Caco-2 (cell line): ENCODE measurements around the gene DMRT1. TPM values are rescaled to one million over a fixed set of nuclear protein-coding genes. Genes with fewer than 3 reads are reported as not detected.

Source experiments
- BruUV-seq: library from RNA; stranded (reverse); fragments of 400-500 nt; replicated peaks from 2 replicates; lab custom pipeline; 2021; lab: Mats Ljungman, UMichigan
- CTCF ChIA-PET: fragments of 300-600 bp; sonication (Branson Sonifier 250); formaldehyde crosslinking; loops from one replicate; lab custom pipeline; 2022; ENCODE audit warnings: antibody characterized with exemption; lab: Charles Lee
- POLR2A ChIA-PET: fragments of 300-600 bp; sonication (Branson Sonifier 250); formaldehyde crosslinking; loops from one replicate; lab custom pipeline; 2022; ENCODE audit warnings: antibody characterized with exemption; lab: Charles Lee
- DNase-seq, 2 experiments: peaks; one replicate each; pipeline versions ENCODE4 v3.0.0 to v3.0.0-alpha.2; 2020 to 2022
- H3K27me3 ChIP-seq: replicated peaks from 2 replicates; pipeline ENCODE4 v1.6.0; 2011; ENCODE audit warnings: low read length; ENCODE audit not compliant: control insufficient read depth, insufficient read depth
- H3K36me3 ChIP-seq: 2 replicates; pipeline ENCODE4 v1.5.1; 2011; ENCODE audit warnings: low read length; ENCODE audit not compliant: control insufficient read depth, insufficient read depth
- H3K4me1 ChIP-seq: fragments of 250-450 bp; sonication (Bioruptor Pico); 2 replicates; pipeline ENCODE4 v1.5.1; 2020; ENCODE audit warnings: mild to moderate bottlenecking
- H3K4me3 ChIP-seq: 2 replicates; pipeline ENCODE4 v1.5.1; 2011; ENCODE audit warnings: low read depth, mild to moderate bottlenecking, control low read depth, low read length
- H3K9me3 ChIP-seq: fragments of 250-450 bp; sonication (Bioruptor Pico); 2 replicates; pipeline ENCODE4 v1.5.1; 2020; ENCODE audit warnings: mild to moderate bottlenecking, moderate library complexity
- H3K27ac Mint-ChIP-seq: one replicate; pipeline ENCODE4 v1.8.0; 2022; ENCODE audit warnings: mixed read lengths; ENCODE audit not compliant: unreplicated experiment
- H3K27me3 Mint-ChIP-seq: one replicate; pipeline ENCODE4 v1.8.0; 2022; ENCODE audit warnings: mixed read lengths; ENCODE audit not compliant: insufficient read depth, unreplicated experiment
- H3K36me3 Mint-ChIP-seq: one replicate; pipeline ENCODE4 v1.8.0; 2022; ENCODE audit warnings: mild to moderate bottlenecking, mixed read lengths; ENCODE audit not compliant: insufficient read depth, unreplicated experiment
- H3K4me1 Mint-ChIP-seq: one replicate; pipeline ENCODE4 v1.8.0; 2022; ENCODE audit warnings: low read depth, mixed read lengths; ENCODE audit not compliant: unreplicated experiment
- H3K4me3 Mint-ChIP-seq: one replicate; pipeline ENCODE4 v1.8.0; 2022; ENCODE audit warnings: mild to moderate bottlenecking, moderate library complexity, mixed read lengths; ENCODE audit not compliant: unreplicated experiment
- H3K9me3 Mint-ChIP-seq: one replicate; pipeline ENCODE4 v1.8.0; 2022; ENCODE audit warnings: mixed read lengths; ENCODE audit not compliant: unreplicated experiment
- CTCF ChIP-seq, 2 experiments: fragments of 200-600 bp in 1 of 2; IDR thresholded peaks; 1 replicate in 1 of 2; 2 replicates in 1 of 2; pipeline versions ENCODE4 v1.5.1 to v1.8.0; 2011 to 2022; ENCODE audit warnings: antibody characterized with exemption in 1 of 2, control low read depth in 1 of 2, inconsistent platforms in 1 of 2, low read depth in 1 of 2, low read length in 1 of 2, mild to moderate bottlenecking in 1 of 2, moderate library complexity in 1 of 2; ENCODE audit not compliant: insufficient read depth in 1 of 2, severe bottlenecking in 1 of 2, unreplicated experiment in 1 of 2
- intact Hi-C: fragments of 100-400 bp; cut with micrococcal nuclease; formaldehyde crosslinking; loops from one replicate; pipeline ENCODE4 v1.10.0; 2022; ENCODE audit not compliant: unreplicated experiment
- total RNA-seq: library from RNA; stranded (reverse); gene quantifications from 2 replicates; pipeline ENCODE4 v1.2.3, GENCODE V29; 2022

Gene DMRT1
- total RNA-seq, 1 experiment from 2014 or later = not detected

GRCh38 chr9:886886-887285 is 45.4 kb downstream of the DMRT1 start:
- POLR2A ChIA-PET = no interaction called here
- Histone ChIP-seq H3K4me3 (no peak overlapping the region), H3K9me3 (no peaks in the 10 kb centered on the region), H3K27me3 (no peaks in the 10 kb centered on the region), H3K36me3 (no peaks in the 10 kb centered on the region), H3K4me1 (no peaks in the 10 kb centered on the region)
- no peak for DNase-seq
- Mint-ChIP-seq H3K27ac (no peak overlapping the region), H3K36me3 (no peaks in the 10 kb centered on the region), H3K27me3 (peaks cover 5% of the 10 kb centered on the region), H3K4me3 (no peak overlapping the region), H3K4me1 (peaks cover 11% of the 10 kb centered on the region), H3K9me3 (no peaks in the 10 kb centered on the region)
- TF ChIP-seq CTCF (IDR thresholded peaks at IDR 0.05; ENCODE audit: insufficient read depth in 1 of 2, low read depth in 1 of 2, low read length in 1 of 2, severe bottlenecking in 1 of 2, unreplicated experiment in 1 of 2) = no peak
- intact Hi-C loops = no loop called here
- CTCF ChIA-PET = interaction anchor here (1.3 kb wide), 1 partner anchor 123 kb away, joined by 5 read pairs; no protein-coding TSS in a partner anchor
- no TSS peak for BruUV-seq

GRCh38 chr9:892123-892522 is 50.6 kb downstream of the DMRT1 start:
- Mint-ChIP-seq H3K27me3 (peaks cover 5% of the 10 kb centered on the region), H3K4me1 (no peaks in the 10 kb centered on the region), H3K9me3 (no peaks in the 10 kb centered on the region), H3K36me3 (no peaks in the 10 kb centered on the region), H3K4me3 (no peak overlapping the region), H3K27ac (no peak overlapping the region)
- DNase-seq = no peak
- Histone ChIP-seq H3K4me3 (no peak overlapping the region), H3K27me3 (no peaks in the 10 kb centered on the region), H3K36me3 (no peaks in the 10 kb centered on the region), H3K4me1 (no peaks in the 10 kb centered on the region), H3K9me3 (no peaks in the 10 kb centered on the region)
- ChIA-PET POLR2A (no interaction called here), CTCF (interaction anchor here (0.7 to 1.6 kb wide), 4 partner anchors 19 to 117 kb away, joined by 3 to 13 read pairs (median 4); no protein-coding TSS in a partner anchor)
- peak in 1 of 2 experiments; percentile 37 for TF ChIP-seq CTCF (IDR thresholded peaks at IDR 0.05; ENCODE audit: insufficient read depth in 1 of 2, low read depth in 1 of 2, low read length in 1 of 2, severe bottlenecking in 1 of 2, unreplicated experiment in 1 of 2)
- BruUV-seq = no TSS peak
- intact Hi-C loops = no loop called here

- CTCF ChIA-PET = interaction anchor here (1.0 to 1.3 kb wide), 3 partner anchors 10 to 116 kb away, joined by 5 to 10 read pairs (median 8); no protein-coding TSS in a partner anchor
- no peak for TF ChIP-seq CTCF (IDR thresholded peaks at IDR 0.05; ENCODE audit: insufficient read depth in 1 of 2, low read depth in 1 of 2, low read length in 1 of 2, severe bottlenecking in 1 of 2, unreplicated experiment in 1 of 2)
These were observed 51.6 kb downstream of the DMRT1 start for GRCh38 chr9:893115-893514.

More at GRCh38 chr9:893115-893514, 51.6 kb downstream of the DMRT1 start:
- no peaks in the 10 kb centered on the region for H3K36me3 ChIP-seq
- H3K4me3 ChIP-seq = no peak overlapping the region
- H3K27ac Mint-ChIP-seq = no peak overlapping the region
- BruUV-seq = no TSS peak
- H3K4me3 Mint-ChIP-seq = no peak overlapping the region
- POLR2A ChIA-PET = no interaction called here
- no peaks in the 10 kb centered on the region for H3K9me3 ChIP-seq
- no peak for DNase-seq
- H3K4me1 ChIP-seq = no peaks in the 10 kb centered on the region
- H3K36me3 Mint-ChIP-seq = no peaks in the 10 kb centered on the region
- no peaks in the 10 kb centered on the region for H3K4me1 Mint-ChIP-seq
- no peaks in the 10 kb centered on the region for H3K27me3 ChIP-seq
- no peaks in the 10 kb centered on the region for H3K9me3 Mint-ChIP-seq
- intact Hi-C loops = no loop called here
- no peaks in the 10 kb centered on the region for H3K27me3 Mint-ChIP-seq
